HEK293 (cell line): Measurements from ENCODE around the gene PHRF1.
A peak's percentile ranks its signal among the peaks of the same experiment; 100 is the strongest.

ENCODE experiments used
- CTCF ChIA-PET: fragments of 350-600 bp; formaldehyde crosslinking; extraction: SDS; loops from one replicate; lab custom pipeline; 2021; ENCODE audit warnings: antibody characterized with exemption; lab: Yijun Ruan, JAX
- POLR2A ChIA-PET: fragments of 300-600 bp; formaldehyde crosslinking; extraction: SDS; loops from one replicate; lab custom pipeline; 2020; ENCODE audit warnings: antibody characterized with exemption, inconsistent platforms; lab: Yijun Ruan, JAX
- H3K27ac ChIP-seq: fragments of 200-500 bp; sonication (Bioruptor generic); 2 replicates; pipeline ENCODE4 v1.5.1; 2014; ENCODE audit warnings: low read depth, low read length, control low read depth, inconsistent platforms; ENCODE audit errors: extremely low read depth
- H3K36me3 ChIP-seq, 2 experiments: fragments of 200-500 bp in 1 of 2; sonication (Bioruptor generic) in 1 of 2; 1 replicate in 1 of 2; 2 replicates in 1 of 2; pipeline ENCODE4 v1.5.1; 2014 to 2017; ENCODE audit warnings: inconsistent platforms in 2 of 2, low read length in 2 of 2; ENCODE audit not compliant: control insufficient read depth in 2 of 2, insufficient read depth in 1 of 2
- H3K4me1 ChIP-seq: fragments of 200-500 bp; sonication (Bioruptor generic); 2 replicates; pipeline ENCODE4 v1.5.1; 2014; ENCODE audit warnings: mild to moderate bottlenecking, low read length, inconsistent platforms; ENCODE audit not compliant: control insufficient read depth, insufficient read depth
- H3K4me3 ChIP-seq: 2 replicates; pipeline ENCODE4 v1.5.1; 2011; ENCODE audit warnings: low read depth, mild to moderate bottlenecking, control low read depth, low read length, moderate library complexity
- H3K9me3 ChIP-seq: fragments of 200-500 bp; sonication (Bioruptor generic); 2 replicates; pipeline ENCODE4 v1.5.1; 2014; ENCODE audit warnings: low read depth, low read length, inconsistent platforms; ENCODE audit not compliant: control insufficient read depth, insufficient read depth
- AEBP2 ChIP-seq: fragments of 450-650 bp; formaldehyde crosslinking; IDR thresholded peaks from 2 replicates; pipeline ENCODE4 v1.5.1; 2016; ENCODE audit warnings: missing biosample characterization, missing genetic modification characterization, borderline replicate concordance
- HOXC10 ChIP-seq: sonication (generic); formaldehyde crosslinking; IDR thresholded peaks from 2 replicates; pipeline ENCODE4 v1.8.1; 2023; ENCODE audit warnings: mild to moderate bottlenecking, missing genetic modification reagents
- IKZF3 ChIP-seq: fragments of 450-650 bp; IDR thresholded peaks from 2 replicates; pipeline ENCODE4 v1.5.0; 2018; ENCODE audit warnings: missing biosample characterization, mild to moderate bottlenecking, missing genetic modification characterization, moderate library complexity
- KLF9 ChIP-seq: fragments of 450-650 bp; formaldehyde crosslinking; IDR thresholded peaks from 2 replicates; pipeline ENCODE4 v1.5.1; 2016; ENCODE audit warnings: missing biosample characterization, missing genetic modification characterization, low read depth
- PATZ1 ChIP-seq: fragments of 450-650 bp; formaldehyde crosslinking; IDR thresholded peaks from 2 replicates; pipeline ENCODE4 v1.5.1; 2016; ENCODE audit warnings: missing biosample characterization, missing genetic modification characterization
- PRDM6 ChIP-seq: fragments of 450-650 bp; formaldehyde crosslinking; IDR thresholded peaks from 2 replicates; pipeline ENCODE4 v1.5.1; 2017; ENCODE audit warnings: missing biosample characterization, missing genetic modification characterization
- SP2 ChIP-seq: fragments of 450-650 bp; formaldehyde crosslinking; IDR thresholded peaks from 2 replicates; pipeline ENCODE4 v1.5.1; 2016; ENCODE audit warnings: missing biosample characterization, missing genetic modification characterization
- ZBTB10 ChIP-seq: fragments of 450-650 bp; formaldehyde crosslinking; IDR thresholded peaks from 2 replicates; pipeline ENCODE4 v1.5.1; 2016; ENCODE audit warnings: missing biosample characterization, missing genetic modification characterization
- ZFHX2 ChIP-seq: fragments of 450-650 bp; formaldehyde crosslinking; conservative IDR thresholded peaks from 2 replicates; pipeline ENCODE4 v1.5.1; 2016; ENCODE audit warnings: missing biosample characterization, missing genetic modification characterization
- ZNF211 ChIP-seq: fragments of 450-650 bp; formaldehyde crosslinking; IDR thresholded peaks from 2 replicates; pipeline ENCODE4 v1.5.1; 2016; ENCODE audit warnings: low read depth, missing biosample characterization, missing genetic modification characterization
- ZNF514 ChIP-seq: fragments of 450-650 bp; formaldehyde crosslinking; IDR thresholded peaks from 2 replicates; pipeline ENCODE4 v1.5.1; 2016; ENCODE audit warnings: missing biosample characterization, missing genetic modification characterization
- ZNF600 ChIP-seq: fragments of 450-650 bp; formaldehyde crosslinking; IDR thresholded peaks from 2 replicates; pipeline ENCODE4 v1.5.1; 2016; ENCODE audit warnings: missing biosample characterization, missing genetic modification characterization
- ZNF664 ChIP-seq: fragments of 450-650 bp; formaldehyde crosslinking; IDR thresholded peaks from 2 replicates; pipeline ENCODE4 v1.5.1; 2016; ENCODE audit warnings: missing biosample characterization, missing genetic modification characterization
- ZNF692 ChIP-seq: fragments of 450-650 bp; formaldehyde crosslinking; IDR thresholded peaks from 2 replicates; pipeline ENCODE4 v1.5.1; 2016; ENCODE audit warnings: missing biosample characterization, missing genetic modification characterization

PHRF1 gene

GRCh38 chr11:535519-536454 lies 40.5 kb upstream of the PHRF1 start, which contains the start of gene HRAS (continued):
- TF ChIP-seq PATZ1 (tag by site-specific recombination) (peak; percentile 53), ZBTB10 (tag by site-specific recombination) (0 out of 2 replicates have a peak, but pooled peaks have one; percentile 25), IKZF3 (tag by site-specific recombination) (peak; percentile 42; the same call in 1 of the 2 replicates), KLF9 (tag by site-specific recombination) (0 out of 2 replicates have a peak, but pooled peaks have one; percentile 35), ZNF692 (tag by site-specific recombination) (peak; percentile 37; the same call in 1 of the 2 replicates), AEBP2 (no peak), ZNF514 (tag by site-specific recombination) (no peak), SP2 (tag by site-specific recombination) (peak; percentile 71), HOXC10 (CRISPR knock-in tag) (0 out of 2 replicates have a peak, but pooled peaks have one; percentile 18)

- ChIA-PET POLR2A (interaction anchor here (1.6 kb wide), 1 partner anchor 39 kb away, joined by 9 read pairs; the partner anchor contains the start of gene PHRF1), CTCF (interaction anchor here (0.7 kb wide), 1 partner anchor 17 kb away, joined by 3 read pairs; no protein-coding TSS in a partner anchor)
- H3K27ac ChIP-seq: no peak within 1 kb of the TSS; the same call in 1 of the 2 replicates
- no peak for TF ChIP-seq ZNF600 (tag by site-specific recombination)
- no peak for TF ChIP-seq ZNF664 (tag by site-specific recombination)
- no peak for TF ChIP-seq ZNF211 (tag by site-specific recombination)
- TF ChIP-seq PRDM6: no peak
- TF ChIP-seq ZFHX2 (tag by site-specific recombination): 0 out of 2 replicates have a peak, but pooled peaks have one; percentile 6
- H3K36me3 ChIP-seq: peaks cover 0 to 23% of the 10 kb centered on the region in 2 experiments; a peak in 1 of 3 replicates
- H3K4me3 ChIP-seq: peak within 1 kb of the TSS; percentile 20
- H3K4me1 ChIP-seq: no peaks in the 10 kb centered on the region
- H3K9me3 ChIP-seq: no peaks in the 10 kb centered on the region
Observed at GRCh38 chr11:536841-537621, 39.2 kb upstream of the PHRF1 start, which contains the start of gene LRRC56. LRRC56 (plus strand) TSS chr11:537527; CDS start chr11:540685, 3,158 bp downstream.
